Neural cell (in vitro differentiated cells): ENCODE results near the gene IL4I1.
A peak's percentile ranks its signal among the peaks of the same experiment; 100 is the strongest.

Experiments
- CTCF ChIP-seq: fragments of 450-650 bp; IDR thresholded peaks from 2 replicates; pipeline ENCODE4 v1.5.1; 2014; ENCODE audit warnings: antibody characterized with exemption, mild to moderate bottlenecking, moderate library complexity; ENCODE audit not compliant: poor library complexity, severe bottlenecking
- EP300 ChIP-seq: fragments of 450-650 bp; conservative IDR thresholded peaks from 2 replicates; pipeline ENCODE4 v1.6.1; 2014; ENCODE audit warnings: antibody characterized with exemption, mild to moderate bottlenecking, moderate library complexity; ENCODE audit not compliant: poor library complexity, severe bottlenecking
- EZH2 ChIP-seq: fragments of 200-600, 300-800 bp; shearing (Covaris generic), sonication (generic); IDR thresholded peaks from 2 replicates; pipeline ENCODE4 v1.6.1; 2014; ENCODE audit warnings: antibody characterized with exemption, low read length, borderline replicate concordance, mild to moderate bottlenecking; ENCODE audit not compliant: insufficient read depth, poor library complexity, severe bottlenecking
- MXI1 ChIP-seq: fragments of 450-650 bp; conservative IDR thresholded peaks from 2 replicates; pipeline ENCODE4 v1.6.1; 2014; ENCODE audit warnings: antibody characterized with exemption, mild to moderate bottlenecking; ENCODE audit not compliant: poor library complexity, severe bottlenecking
- POLR2AphosphoS5 ChIP-seq: IDR thresholded peaks from 2 replicates; pipeline ENCODE4 v1.6.1; 2012
- RAD21 ChIP-seq: fragments of 450-650 bp; conservative IDR thresholded peaks from 2 replicates; pipeline ENCODE4 v1.6.1; 2014; ENCODE audit warnings: antibody characterized with exemption, mild to moderate bottlenecking, moderate library complexity
- REST ChIP-seq: IDR thresholded peaks from 2 replicates; pipeline ENCODE4 v1.6.1; 2012; ENCODE audit warnings: borderline replicate concordance
- SMC3 ChIP-seq: fragments of 450-650 bp; conservative IDR thresholded peaks from 2 replicates; pipeline ENCODE4 v1.6.1; 2014; ENCODE audit warnings: antibody characterized with exemption, mild to moderate bottlenecking, moderate library complexity; ENCODE audit not compliant: poor library complexity
- TAF1 ChIP-seq: IDR thresholded peaks from 2 replicates; pipeline ENCODE4 v1.6.1; 2012; ENCODE audit warnings: low read depth

- TF ChIP-seq EZH2 (no peak), CTCF (peak; percentile 96), POLR2AphosphoS5 (no peak), EP300 (no peak), MXI1 (no peak), REST (no peak), SMC3 (peak; percentile 98), RAD21 (peak; percentile 93), TAF1 (no peak)
Measured at GRCh38 chr19:49937750-49938381, 41.2 kb upstream of the IL4I1 start.
